ENCODE data around the gene INTS11. TPM values are rescaled to one million over a fixed set of nuclear protein-coding genes. Genes with fewer than 3 reads are reported as not detected.

The INTS11 gene
- total and polyA plus RNA-seq, 9 of the 15 experiments (the other 6 are each of a cell fraction or from before 2014, with no cell fraction given) = 3.6 to 183 (median 110) TPM

DNA sequence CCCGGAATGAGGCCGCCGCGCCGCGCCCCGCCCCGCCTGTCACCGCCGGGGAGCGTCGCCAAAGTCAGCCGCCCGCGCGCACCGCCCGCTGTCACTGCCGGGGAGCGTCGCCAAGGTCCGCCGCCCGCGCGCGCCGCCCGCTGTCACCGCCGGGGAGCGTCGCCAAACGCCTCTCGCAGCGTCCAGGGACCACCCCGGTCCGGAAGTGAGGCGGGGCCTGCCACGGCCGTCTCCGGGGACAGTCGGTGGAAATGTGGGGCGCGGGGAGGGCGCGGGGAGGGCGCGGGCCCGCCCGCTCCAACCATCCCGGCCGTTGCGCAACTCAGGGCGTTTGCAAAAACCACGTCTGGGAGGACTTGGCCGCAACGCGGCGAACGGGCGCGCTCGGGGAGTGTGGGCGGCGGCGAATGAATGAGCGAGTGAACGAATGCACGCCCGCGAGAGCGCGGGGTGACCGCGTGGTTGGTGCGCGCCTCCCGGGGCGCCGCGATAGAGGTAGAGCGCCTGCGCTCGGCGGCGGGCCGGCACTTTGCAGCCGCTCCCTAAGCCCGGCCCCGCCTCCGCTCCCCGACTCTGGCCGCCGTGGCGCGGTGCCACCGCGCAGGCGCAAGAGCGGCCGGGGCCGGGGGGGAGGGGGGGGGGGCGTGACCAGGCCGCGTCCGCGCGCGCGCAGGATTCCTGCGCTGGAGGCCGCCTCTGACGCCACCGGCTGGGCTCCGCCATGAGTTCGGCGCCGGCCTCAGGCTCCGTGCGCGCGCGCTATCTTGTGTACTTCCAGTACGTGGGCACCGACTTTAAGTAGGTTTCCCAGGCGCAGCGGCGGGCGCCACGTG, 16.3 kb downstream of the INTS11 start, which contains the start of the genes ACAP3 and PUSL1 (continued):
- TF ChIP-seq, protein P1, sequence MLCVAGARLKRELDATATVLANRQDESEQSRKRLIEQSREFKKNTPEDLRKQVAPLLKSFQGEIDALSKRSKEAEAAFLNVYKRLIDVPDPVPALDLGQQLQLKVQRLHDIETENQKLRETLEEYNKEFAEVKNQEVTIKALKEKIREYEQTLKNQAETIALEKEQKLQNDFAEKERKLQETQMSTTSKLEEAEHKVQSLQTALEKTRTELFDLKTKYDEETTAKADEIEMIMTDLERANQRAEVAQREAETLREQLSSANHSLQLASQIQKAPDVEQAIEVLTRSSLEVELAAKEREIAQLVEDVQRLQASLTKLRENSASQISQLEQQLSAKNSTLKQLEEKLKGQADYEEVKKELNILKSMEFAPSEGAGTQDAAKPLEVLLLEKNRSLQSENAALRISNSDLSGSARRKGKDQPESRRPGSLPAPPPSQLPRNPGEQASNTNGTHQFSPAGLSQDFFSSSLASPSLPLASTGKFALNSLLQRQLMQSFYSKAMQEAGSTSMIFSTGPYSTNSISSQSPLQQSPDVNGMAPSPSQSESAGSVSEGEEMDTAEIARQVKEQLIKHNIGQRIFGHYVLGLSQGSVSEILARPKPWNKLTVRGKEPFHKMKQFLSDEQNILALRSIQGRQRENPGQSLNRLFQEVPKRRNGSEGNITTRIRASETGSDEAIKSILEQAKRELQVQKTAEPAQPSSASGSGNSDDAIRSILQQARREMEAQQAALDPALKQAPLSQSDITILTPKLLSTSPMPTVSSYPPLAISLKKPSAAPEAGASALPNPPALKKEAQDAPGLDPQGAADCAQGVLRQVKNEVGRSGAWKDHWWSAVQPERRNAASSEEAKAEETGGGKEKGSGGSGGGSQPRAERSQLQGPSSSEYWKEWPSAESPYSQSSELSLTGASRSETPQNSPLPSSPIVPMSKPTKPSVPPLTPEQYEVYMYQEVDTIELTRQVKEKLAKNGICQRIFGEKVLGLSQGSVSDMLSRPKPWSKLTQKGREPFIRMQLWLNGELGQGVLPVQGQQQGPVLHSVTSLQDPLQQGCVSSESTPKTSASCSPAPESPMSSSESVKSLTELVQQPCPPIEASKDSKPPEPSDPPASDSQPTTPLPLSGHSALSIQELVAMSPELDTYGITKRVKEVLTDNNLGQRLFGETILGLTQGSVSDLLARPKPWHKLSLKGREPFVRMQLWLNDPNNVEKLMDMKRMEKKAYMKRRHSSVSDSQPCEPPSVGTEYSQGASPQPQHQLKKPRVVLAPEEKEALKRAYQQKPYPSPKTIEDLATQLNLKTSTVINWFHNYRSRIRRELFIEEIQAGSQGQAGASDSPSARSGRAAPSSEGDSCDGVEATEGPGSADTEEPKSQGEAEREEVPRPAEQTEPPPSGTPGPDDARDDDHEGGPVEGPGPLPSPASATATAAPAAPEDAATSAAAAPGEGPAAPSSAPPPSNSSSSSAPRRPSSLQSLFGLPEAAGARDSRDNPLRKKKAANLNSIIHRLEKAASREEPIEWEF (CRISPR knock-in tag; IDR thresholded peaks at IDR 0.05) = no peak
- TF ChIP-seq SRSF1 (IDR thresholded peaks at IDR 0.05; ENCODE audit: low read depth, low read length) (peak; percentile 70; the same call in 1 of the 2 replicates), ETS2 (tag; IDR thresholded peaks at IDR 0.05; ENCODE audit: borderline replicate concordance, poor library complexity, severe bottlenecking) (no peak), HNRNPLL (IDR thresholded peaks at IDR 0.05; ENCODE audit: low read depth, low read length, poor library complexity, severe bottlenecking) (peak; percentile 62), NBN (IDR thresholded peaks at IDR 0.05; ENCODE audit: low read depth) (peak; percentile 56; the same call in 1 of the 2 replicates), ESRRA (IDR thresholded peaks at IDR 0.05; ENCODE audit: borderline replicate concordance, low read depth) (0 out of 2 replicates have a peak, but pooled peaks have one; percentile 58), SIN3A (IDR thresholded peaks at IDR 0.05; ENCODE audit: borderline replicate concordance in 2 of 2, control insufficient read depth in 1 of 2, low read depth in 2 of 2, low read length in 2 of 2) (peak; percentile 78 to 97), ZNF263 (CRISPR knock-in tag; IDR thresholded peaks at IDR 0.05; ENCODE audit: borderline replicate concordance) (peak; percentile 78)
- TF ChIP-seq, protein P2, sequence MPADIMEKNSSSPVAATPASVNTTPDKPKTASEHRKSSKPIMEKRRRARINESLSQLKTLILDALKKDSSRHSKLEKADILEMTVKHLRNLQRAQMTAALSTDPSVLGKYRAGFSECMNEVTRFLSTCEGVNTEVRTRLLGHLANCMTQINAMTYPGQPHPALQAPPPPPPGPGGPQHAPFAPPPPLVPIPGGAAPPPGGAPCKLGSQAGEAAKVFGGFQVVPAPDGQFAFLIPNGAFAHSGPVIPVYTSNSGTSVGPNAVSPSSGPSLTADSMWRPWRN (IDR thresholded peaks at IDR 0.05; ENCODE audit: low read depth) = no peak
- TF ChIP-seq, protein P3, sequence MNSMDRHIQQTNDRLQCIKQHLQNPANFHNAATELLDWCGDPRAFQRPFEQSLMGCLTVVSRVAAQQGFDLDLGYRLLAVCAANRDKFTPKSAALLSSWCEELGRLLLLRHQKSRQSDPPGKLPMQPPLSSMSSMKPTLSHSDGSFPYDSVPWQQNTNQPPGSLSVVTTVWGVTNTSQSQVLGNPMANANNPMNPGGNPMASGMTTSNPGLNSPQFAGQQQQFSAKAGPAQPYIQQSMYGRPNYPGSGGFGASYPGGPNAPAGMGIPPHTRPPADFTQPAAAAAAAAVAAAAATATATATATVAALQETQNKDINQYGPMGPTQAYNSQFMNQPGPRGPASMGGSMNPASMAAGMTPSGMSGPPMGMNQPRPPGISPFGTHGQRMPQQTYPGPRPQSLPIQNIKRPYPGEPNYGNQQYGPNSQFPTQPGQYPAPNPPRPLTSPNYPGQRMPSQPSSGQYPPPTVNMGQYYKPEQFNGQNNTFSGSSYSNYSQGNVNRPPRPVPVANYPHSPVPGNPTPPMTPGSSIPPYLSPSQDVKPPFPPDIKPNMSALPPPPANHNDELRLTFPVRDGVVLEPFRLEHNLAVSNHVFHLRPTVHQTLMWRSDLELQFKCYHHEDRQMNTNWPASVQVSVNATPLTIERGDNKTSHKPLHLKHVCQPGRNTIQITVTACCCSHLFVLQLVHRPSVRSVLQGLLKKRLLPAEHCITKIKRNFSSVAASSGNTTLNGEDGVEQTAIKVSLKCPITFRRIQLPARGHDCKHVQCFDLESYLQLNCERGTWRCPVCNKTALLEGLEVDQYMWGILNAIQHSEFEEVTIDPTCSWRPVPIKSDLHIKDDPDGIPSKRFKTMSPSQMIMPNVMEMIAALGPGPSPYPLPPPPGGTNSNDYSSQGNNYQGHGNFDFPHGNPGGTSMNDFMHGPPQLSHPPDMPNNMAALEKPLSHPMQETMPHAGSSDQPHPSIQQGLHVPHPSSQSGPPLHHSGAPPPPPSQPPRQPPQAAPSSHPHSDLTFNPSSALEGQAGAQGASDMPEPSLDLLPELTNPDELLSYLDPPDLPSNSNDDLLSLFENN (IDR thresholded peaks at IDR 0.05; ENCODE audit: low read depth in 2 of 2, low read length in 2 of 2) = peak in 1 of 2 experiments; percentile 48; a peak in 1 of 4 replicates
- TF ChIP-seq, protein P4, sequence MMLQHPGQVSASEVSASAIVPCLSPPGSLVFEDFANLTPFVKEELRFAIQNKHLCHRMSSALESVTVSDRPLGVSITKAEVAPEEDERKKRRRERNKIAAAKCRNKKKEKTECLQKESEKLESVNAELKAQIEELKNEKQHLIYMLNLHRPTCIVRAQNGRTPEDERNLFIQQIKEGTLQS (IDR thresholded peaks at IDR 0.05) = peak; percentile 49; the same call in 1 of the 2 replicates
- TF ChIP-seq, protein P4 (CRISPR knock-in tag; conservative IDR thresholded peaks at IDR 0.05) = peak; percentile 83; the same call in 1 of the 2 replicates

Measured in K562 (cell line).